ENCODE measurements around the gene P2RY14.

P2RY14 gene

GRCh38 chr3:151303751-151304150, 25.4 kb upstream of the P2RY14 start:
- no peaks in the 10 kb centered on the region for H3K36me3 ChIP-seq (replicated peaks; ENCODE audit: low read depth, low read length)
- H3K27ac ChIP-seq (ENCODE audit: low read length) = no peak overlapping the region
- no peak overlapping the region for H3K4me2 ChIP-seq (ENCODE audit: low read length)
- H3K4me1 ChIP-seq (ENCODE audit: low read length) = peaks cover 13% of the 10 kb centered on the region
- no peak overlapping the region for H2AFZ ChIP-seq (ENCODE audit: low read depth, low read length)
- TF ChIP-seq EZH2phosphoT487 (IDR thresholded peaks at IDR 0.05; ENCODE audit: low read depth) = no peak
- no peak for TF ChIP-seq CTCF (IDR thresholded peaks at IDR 0.05; ENCODE audit: low read depth, low read length)
- no peaks in the 10 kb centered on the region for H3K79me2 ChIP-seq (ENCODE audit: low read length)
- H3K9ac ChIP-seq (ENCODE audit: low read length) = no peak overlapping the region
- H4K20me1 ChIP-seq (ENCODE audit: insufficient read depth, low read length) = no peaks in the 10 kb centered on the region
- H3K9me3 ChIP-seq (ENCODE audit: insufficient read depth, low read length) = no peaks in the 10 kb centered on the region
- no peaks in the 10 kb centered on the region for H3K27me3 ChIP-seq (ENCODE audit: low read depth, low read length)
- no peak overlapping the region for H3K4me3 ChIP-seq (ENCODE audit: low read length)

GRCh38 chr3:151301787-151302186, 23.4 kb upstream of the P2RY14 start:
- H3K79me2 ChIP-seq (ENCODE audit: low read length) = no peaks in the 10 kb centered on the region
- no peaks in the 10 kb centered on the region for H3K9me3 ChIP-seq (ENCODE audit: insufficient read depth, low read length)
- H3K4me3 ChIP-seq (ENCODE audit: low read length) = no peak overlapping the region
- no peaks in the 10 kb centered on the region for H3K4me1 ChIP-seq (ENCODE audit: low read length)
- no peak overlapping the region for H3K4me2 ChIP-seq (ENCODE audit: low read length)
- H4K20me1 ChIP-seq (ENCODE audit: insufficient read depth, low read length) = no peaks in the 10 kb centered on the region
- no peaks in the 10 kb centered on the region for H3K27me3 ChIP-seq (ENCODE audit: low read depth, low read length)
- no peak overlapping the region for H3K9ac ChIP-seq (ENCODE audit: low read length)
- H2AFZ ChIP-seq (ENCODE audit: low read depth, low read length) = no peak overlapping the region
- TF ChIP-seq EZH2phosphoT487 (IDR thresholded peaks at IDR 0.05; ENCODE audit: low read depth) (no peak), CTCF (IDR thresholded peaks at IDR 0.05; ENCODE audit: low read depth, low read length) (no peak)
- no peak overlapping the region for H3K27ac ChIP-seq (ENCODE audit: low read length)
- H3K36me3 ChIP-seq (replicated peaks; ENCODE audit: low read depth, low read length) = no peaks in the 10 kb centered on the region

GRCh38 chr3:151300539-151300938, 22.2 kb upstream of the P2RY14 start:
- Histone ChIP-seq H3K79me2 (ENCODE audit: low read length) (no peaks in the 10 kb centered on the region), H3K27ac (ENCODE audit: low read length) (no peak overlapping the region), H3K4me2 (ENCODE audit: low read length) (no peak overlapping the region), H3K36me3 (replicated peaks; ENCODE audit: low read depth, low read length) (no peaks in the 10 kb centered on the region), H3K4me1 (ENCODE audit: low read length) (no peaks in the 10 kb centered on the region), H3K9me3 (ENCODE audit: insufficient read depth, low read length) (no peaks in the 10 kb centered on the region), H3K4me3 (ENCODE audit: low read length) (no peak overlapping the region), H3K9ac (ENCODE audit: low read length) (no peak overlapping the region), H3K27me3 (ENCODE audit: low read depth, low read length) (no peaks in the 10 kb centered on the region), H2AFZ (ENCODE audit: low read depth, low read length) (no peak overlapping the region), H4K20me1 (ENCODE audit: insufficient read depth, low read length) (no peaks in the 10 kb centered on the region)
- TF ChIP-seq EZH2phosphoT487 (IDR thresholded peaks at IDR 0.05; ENCODE audit: low read depth) (no peak), CTCF (IDR thresholded peaks at IDR 0.05; ENCODE audit: low read depth, low read length) (no peak)

- H3K4me3 ChIP-seq (ENCODE audit: low read length) = no peak overlapping the region
- H3K27me3 ChIP-seq (ENCODE audit: low read depth, low read length) = no peaks in the 10 kb centered on the region
- no peak overlapping the region for H3K9ac ChIP-seq (ENCODE audit: low read length)
- H3K79me2 ChIP-seq (ENCODE audit: low read length) = no peaks in the 10 kb centered on the region
- H3K9me3 ChIP-seq (ENCODE audit: insufficient read depth, low read length) = no peaks in the 10 kb centered on the region
- no peaks in the 10 kb centered on the region for H3K36me3 ChIP-seq (replicated peaks; ENCODE audit: low read depth, low read length)
- H2AFZ ChIP-seq (ENCODE audit: low read depth, low read length) = no peak overlapping the region
- no peaks in the 10 kb centered on the region for H4K20me1 ChIP-seq (ENCODE audit: insufficient read depth, low read length)
- no peak overlapping the region for H3K4me2 ChIP-seq (ENCODE audit: low read length)
- no peak overlapping the region for H3K27ac ChIP-seq (ENCODE audit: low read length)
- TF ChIP-seq EZH2phosphoT487 (IDR thresholded peaks at IDR 0.05; ENCODE audit: low read depth) (no peak), CTCF (IDR thresholded peaks at IDR 0.05; ENCODE audit: low read depth, low read length) (no peak)
- no peaks in the 10 kb centered on the region for H3K4me1 ChIP-seq (ENCODE audit: low read length)
Observed at GRCh38 chr3:151299006-151299405, 20.7 kb upstream of the P2RY14 start.
